ENCODE data around the gene SLC1A7. TPM values are rescaled to one million over a fixed set of nuclear protein-coding genes. Genes with fewer than 3 reads are reported as not detected.

SLC1A7 gene
- total RNA-seq, 4 donors from 2014 or later = 0.54 to 1.6 (median 0.62) TPM; not detected in 1

- H3K9me3 ChIP-seq = no peaks in the 10 kb centered on the region
- H3K27ac ChIP-seq = peak overlapping the region in 3 of 4 donors; percentile 2 to 78 (median 68)
- no peaks in the 10 kb centered on the region for H3K27me3 ChIP-seq
- TF ChIP-seq POLR2AphosphoS5 (IDR thresholded peaks at IDR 0.05) (no peak), POLR2A (IDR thresholded peaks at IDR 0.05) (no peak), CTCF (IDR thresholded peaks at IDR 0.05) (no peak), EP300 (IDR thresholded peaks at IDR 0.05) (no peak)
- no peaks in the 10 kb centered on the region for H3K36me3 ChIP-seq
- WGBS, 2 donors (ENCODE audit: low coverage in 1 of 2) = 43% methylated on average over 1 of the region's 1 CpG; no CpG with 5 or more reads in 1 of the 2 donors
- peaks cover 0 to 73% (median 11%) of the 10 kb centered on the region in 3 donors for H3K4me1 ChIP-seq
- H3K4me3 ChIP-seq = no peak overlapping the region
- ATAC-seq = no peak
Observed at GRCh38 chr1:53126495-53126894, 15.9 kb downstream of the SLC1A7 start.

- no peak overlapping the region for H3K4me3 ChIP-seq
- ATAC-seq = no peak
- H3K36me3 ChIP-seq = no peaks in the 10 kb centered on the region
- WGBS, 2 donors (ENCODE audit: low coverage in 1 of 2) = 24 to 90% methylated on average over 2 to 3 of the region's 10 CpGs
- peaks cover 0 to 73% (median 11%) of the 10 kb centered on the region in 3 donors for H3K4me1 ChIP-seq
- H3K27ac ChIP-seq = peak overlapping the region in 3 of 4 donors; percentile 2 to 78 (median 68)
- no peaks in the 10 kb centered on the region for H3K27me3 ChIP-seq
- no peak for TF ChIP-seq EP300 (IDR thresholded peaks at IDR 0.05)
- peak in 1 of 4 experiments; percentile 30 for TF ChIP-seq CTCF (IDR thresholded peaks at IDR 0.05)
- no peak for TF ChIP-seq POLR2A (IDR thresholded peaks at IDR 0.05)
- no peak for TF ChIP-seq POLR2AphosphoS5 (IDR thresholded peaks at IDR 0.05)
- no peaks in the 10 kb centered on the region for H3K9me3 ChIP-seq
Observed at GRCh38 chr1:53125623-53126360, 16.6 kb downstream of the SLC1A7 start.

GRCh38 chr1:53125122-53125521, 17.3 kb downstream of the SLC1A7 start:
- Histone ChIP-seq H3K4me1 (peaks cover 0 to 70% (median 11%) of the 10 kb centered on the region in 3 donors), H3K4me3 (no peak overlapping the region), H3K36me3 (no peaks in the 10 kb centered on the region), H3K9me3 (no peaks in the 10 kb centered on the region), H3K27me3 (no peaks in the 10 kb centered on the region), H3K27ac (peak overlapping the region in 3 of 4 donors; percentile 68 to 78 (median 74))
- 50 to 54% methylated on average over 2 to 6 of the region's 6 CpGs for WGBS, 2 donors (ENCODE audit: low coverage in 1 of 2)
- ATAC-seq = no peak
- no peak for TF ChIP-seq CTCF (IDR thresholded peaks at IDR 0.05)
- TF ChIP-seq POLR2AphosphoS5 (IDR thresholded peaks at IDR 0.05) = no peak
- TF ChIP-seq POLR2A (IDR thresholded peaks at IDR 0.05) = no peak
- TF ChIP-seq EP300 (IDR thresholded peaks at IDR 0.05) = no peak

- TF ChIP-seq POLR2A (IDR thresholded peaks at IDR 0.05) (no peak), CTCF (IDR thresholded peaks at IDR 0.05) (no peak), EP300 (IDR thresholded peaks at IDR 0.05) (no peak), POLR2AphosphoS5 (IDR thresholded peaks at IDR 0.05) (peak; percentile 58)
- peak; percentile 71 for ATAC-seq
- Histone ChIP-seq H3K4me3 (no peak overlapping the region), H3K36me3 (no peaks in the 10 kb centered on the region), H3K9me3 (no peaks in the 10 kb centered on the region), H3K27me3 (no peaks in the 10 kb centered on the region), H3K4me1 (peaks cover 0 to 62% (median 11%) of the 10 kb centered on the region in 3 donors), H3K27ac (peak overlapping the region in 3 of 4 donors; percentile 68 to 78 (median 74))
- 41% methylated on average over 8 of the region's 19 CpGs; no CpG with 5 or more reads in 1 of the 2 donors for WGBS, 2 donors (ENCODE audit: low coverage in 1 of 2)
Observed at GRCh38 chr1:53123453-53124140, 18.8 kb downstream of the SLC1A7 start.
